ENCODE data around the gene MINAR2.

- peak; percentile 95 to 99 (median 98) for TF ChIP-seq CTCF (IDR thresholded peaks at IDR 0.05)
- TF ChIP-seq POLR2A (IDR thresholded peaks at IDR 0.05) = no peak
These were observed 20.1 kb downstream of the MINAR2 start for GRCh38 chr5:129767927-129768380.

Measured in adrenal gland (tissue), 5 donors.